ENCODE results near the gene GRAMD1A.
A peak's percentile ranks its signal among the peaks of the same experiment; 100 is the strongest.
"Not testable (repeated sequence)": the region's sequence is repeated elsewhere in the genome, so short reads cannot be mapped to it uniquely, and the experiment has no call there.

Gene GRAMD1A

GRCh38 chr19:34999498-35000337 lies at the start of gene GRAMD1A:
TSS of gene GRAMD1A (plus strand) at chr19:35000323. CDS start at chr19:35000479, 156 bp downstream.
- peak; percentile 37 to 70 for DNase-seq (ENCODE audit: low read depth in 2 of 2)

GRCh38 chr19:34953092-34953491 lies 47.0 kb upstream of the GRAMD1A start:
- no peak for DNase-seq (ENCODE audit: low read depth in 2 of 2)

GRCh38 chr19:34957830-34958751 lies 42.0 kb upstream of the GRAMD1A start:
- DNase-seq (ENCODE audit: low read depth in 2 of 2), result no peak

- DNase-seq (ENCODE audit: low read depth in 2 of 2), result no peak
Observed at GRCh38 chr19:34959021-34959420, 41.1 kb upstream of the GRAMD1A start.

GRCh38 chr19:34960103-34960805 lies 39.9 kb upstream of the GRAMD1A start:
- no peak for DNase-seq (ENCODE audit: low read depth in 2 of 2)

GRCh38 chr19:34960940-34961679 lies 39.0 kb upstream of the GRAMD1A start:
- no peak for DNase-seq (ENCODE audit: low read depth in 2 of 2)

GRCh38 chr19:34961775-34962686 lies 38.1 kb upstream of the GRAMD1A start:
- DNase-seq (ENCODE audit: low read depth in 2 of 2), result no peak

- no peak for DNase-seq (ENCODE audit: low read depth in 2 of 2)
Observed at GRCh38 chr19:34962687-34963572, 37.2 kb upstream of the GRAMD1A start.

- peak in 1 of 2 donors; percentile 29 for DNase-seq (ENCODE audit: low read depth in 2 of 2)
Observed at GRCh38 chr19:34963573-34964406, 36.3 kb upstream of the GRAMD1A start, which contains the start of gene ZNF792. TSS of gene ZNF792 (minus strand) at chr19:34964229. CDS start at chr19:34963662, 567 bp downstream.

- DNase-seq (ENCODE audit: low read depth in 2 of 2), result no peak
Observed at GRCh38 chr19:34964598-34964997, 35.5 kb upstream of the GRAMD1A start.

- DNase-seq (ENCODE audit: low read depth in 2 of 2), result not testable (repeated sequence)
Observed at GRCh38 chr19:34965505-34965904, 34.6 kb upstream of the GRAMD1A start.

- no peak for DNase-seq (ENCODE audit: low read depth in 2 of 2)
Observed at GRCh38 chr19:34967551-34967950, 32.6 kb upstream of the GRAMD1A start.

GRCh38 chr19:34969721-34970120 lies 30.4 kb upstream of the GRAMD1A start:
- DNase-seq (ENCODE audit: low read depth in 2 of 2), result no peak

- DNase-seq (ENCODE audit: low read depth in 2 of 2), result not testable (repeated sequence)
Observed at GRCh38 chr19:34970185-34970780, 29.8 kb upstream of the GRAMD1A start.

GRCh38 chr19:34972163-34972705 lies 27.9 kb upstream of the GRAMD1A start:
- no peak for DNase-seq (ENCODE audit: low read depth in 2 of 2)

- DNase-seq (ENCODE audit: low read depth in 2 of 2), result no peak
Observed at GRCh38 chr19:34974646-34975045, 25.5 kb upstream of the GRAMD1A start.

GRCh38 chr19:34975056-34975455 lies 25.1 kb upstream of the GRAMD1A start:
- no peak for DNase-seq (ENCODE audit: low read depth in 2 of 2)

Data from stimulated activated CD4-positive, alpha-beta T cell treated with anti-CD3 and anti-CD28 coated beads, Interleukin-1b, Interleukin-23, amount 100 ng/mL, for 1 hour (primary cell).